GM12878 (cell line): ENCODE measurements around the gene MOCOS. TPM values are rescaled to one million over a fixed set of nuclear protein-coding genes. Genes with fewer than 3 reads are reported as not detected.

Experiments
- ATAC-seq: fragments of 200-7000 bp; cut with Tn5 transposase; 3 replicates; pipeline ENCODE4 v1.9.1; 2020; ENCODE audit warnings: mild to moderate bottlenecking, moderate library complexity
- BruUV-seq: library from RNA; stranded (reverse); fragments of 400-500 nt; replicated peaks from 2 replicates; lab custom pipeline; 2021; lab: Mats Ljungman, UMichigan
- CTCF ChIA-PET: fragments of 300-600 bp; sonication (Branson Sonifier 250); formaldehyde crosslinking; extraction: SDS; loops from one replicate; lab custom pipeline; 2021; ENCODE audit warnings: inconsistent platforms; lab: Yijun Ruan, JAX
- POLR2A ChIA-PET: fragments of 350-600 bp; formaldehyde crosslinking; extraction: SDS; loops from one replicate; lab custom pipeline; 2021; ENCODE audit warnings: inconsistent platforms; lab: Charles Lee
- RAD21 ChIA-PET: fragments of 300-600 bp; sonication (Branson Sonifier 250); formaldehyde crosslinking; loops from one replicate; lab custom pipeline; 2023; ENCODE audit warnings: antibody characterized with exemption; ENCODE audit not compliant: unreplicated experiment; lab: Charles Lee
- SMC1A ChIA-PET: fragments of 300-600 bp; sonication (Branson Sonifier 250); formaldehyde crosslinking; loops from one replicate; lab custom pipeline; 2023; ENCODE audit not compliant: unreplicated experiment, uncharacterized antibody; lab: Charles Lee
- DNase-seq: peaks from one replicate; pipeline ENCODE4 v3.0.0-alpha.2; 2011; ENCODE audit warnings: low read depth, low spot score
- FAIRE-seq: peaks from 3 replicates; lab custom pipeline; 2011; peaks lifted over from hg19 to GRCh38; lab: Jason Lieb, UNC
- H2AFZ ChIP-seq: 2 replicates; pipeline ENCODE4 v1.6.0; 2011; ENCODE audit warnings: low read depth, low read length, control low read depth; ENCODE audit not compliant: control insufficient read depth
- H3K27ac ChIP-seq: 2 replicates; pipeline ENCODE4 v1.5.1; 2011; ENCODE audit warnings: control low read depth; ENCODE audit not compliant: control insufficient read depth, insufficient read depth
- H3K27me3 ChIP-seq, 2 experiments: replicated peaks in 1 of 2; 2 replicates each; pipeline versions ENCODE4 v1.6.0 to v1.6.1; 2011; ENCODE audit warnings: low read length in 1 of 2; ENCODE audit not compliant: control insufficient read depth in 2 of 2, insufficient read depth in 2 of 2
- H3K36me3 ChIP-seq, 2 experiments: 2 replicates each; pipeline ENCODE4 v1.5.1; 2011; ENCODE audit warnings: low read length in 1 of 2; ENCODE audit not compliant: control insufficient read depth in 2 of 2, insufficient read depth in 2 of 2
- H3K4me1 ChIP-seq: 2 replicates; pipeline ENCODE4 v1.6.1; 2011; ENCODE audit warnings: mild to moderate bottlenecking, low read length, moderate library complexity, mixed read lengths; ENCODE audit not compliant: control insufficient read depth, insufficient read depth
- H3K4me2 ChIP-seq: 2 replicates; pipeline ENCODE4 v1.6.0; 2011; ENCODE audit warnings: control low read depth; ENCODE audit not compliant: control insufficient read depth, insufficient read depth
- H3K4me3 ChIP-seq: fragments of 200-600 bp; sonication (generic); 2 replicates; pipeline ENCODE4 v1.5.1; 2016
- H3K79me2 ChIP-seq: 2 replicates; pipeline ENCODE4 v1.6.0; 2011; ENCODE audit warnings: low read length; ENCODE audit not compliant: control insufficient read depth, insufficient read depth
- H3K9ac ChIP-seq: 2 replicates; pipeline ENCODE4 v1.8.0; 2011; ENCODE audit warnings: low read length, control low read depth, mixed read lengths; ENCODE audit not compliant: control insufficient read depth, insufficient read depth
- H3K9me3 ChIP-seq: replicated peaks from 3 replicates; pipeline ENCODE4 v1.5.1; 2011; ENCODE audit warnings: mild to moderate bottlenecking, low read length; ENCODE audit not compliant: control insufficient read depth, insufficient read depth
- H4K20me1 ChIP-seq: 2 replicates; pipeline ENCODE4 v1.6.0; 2011; ENCODE audit not compliant: control insufficient read depth, insufficient read depth
- ATF2 ChIP-seq: IDR thresholded peaks from 2 replicates; pipeline ENCODE4 v1.6.1; 2012; ENCODE audit warnings: low read length, inconsistent platforms
- BCL11A ChIP-seq: IDR thresholded peaks from 2 replicates; pipeline ENCODE4 v1.6.1; 2011; ENCODE audit warnings: low read depth, low read length
- BCLAF1 ChIP-seq: fragments of 450-650 bp; IDR thresholded peaks from 2 replicates; pipeline ENCODE4 v1.6.1; 2017; ENCODE audit warnings: antibody characterized with exemption, mild to moderate bottlenecking, moderate library complexity
- BHLHE40 ChIP-seq, 2 experiments: fragments of 450-650 bp in 1 of 2; IDR thresholded peaks; 2 replicates each; pipeline ENCODE4 v1.6.1; 2011 to 2017; ENCODE audit warnings: low read depth in 2 of 2, borderline replicate concordance in 1 of 2, improper control_type of control experiment in 1 of 2, low read length in 1 of 2, mild to moderate bottlenecking in 1 of 2
- CHD1 ChIP-seq: IDR thresholded peaks from 2 replicates; pipeline ENCODE4 v1.6.1; 2012; ENCODE audit warnings: low read depth, low read length, improper control_type of control experiment
- HDGF ChIP-seq: fragments of 450-650 bp; IDR thresholded peaks from 2 replicates; pipeline ENCODE4 v1.6.1; 2016; ENCODE audit warnings: antibody characterized with exemption
- IKZF1 ChIP-seq: fragments of 450-650 bp; conservative IDR thresholded peaks from 2 replicates; pipeline ENCODE4 v1.6.1; 2017; ENCODE audit warnings: antibody characterized with exemption, mild to moderate bottlenecking
- LARP7 ChIP-seq: fragments of 450-650 bp; IDR thresholded peaks from 2 replicates; pipeline ENCODE4 v1.6.1; 2017; ENCODE audit warnings: mild to moderate bottlenecking
- MEF2B ChIP-seq: fragments of 450-650 bp; IDR thresholded peaks from 2 replicates; pipeline ENCODE4 v1.6.1; 2018; ENCODE audit warnings: mild to moderate bottlenecking, moderate library complexity; ENCODE audit not compliant: partially characterized antibody, poor library complexity, severe bottlenecking
- NFIC ChIP-seq: IDR thresholded peaks from 2 replicates; pipeline ENCODE4 v1.6.1; 2012; ENCODE audit warnings: low read depth, mild to moderate bottlenecking, inconsistent platforms, low read length, moderate library complexity
- NFYA ChIP-seq: IDR thresholded peaks from 2 replicates; pipeline ENCODE4 v1.6.1; 2011; ENCODE audit warnings: low read depth, mild to moderate bottlenecking, low read length, improper control_type of control experiment, borderline replicate concordance
- SIN3A ChIP-seq: IDR thresholded peaks from 2 replicates; pipeline ENCODE4 v1.6.1; 2012; ENCODE audit warnings: low read depth, low read length, improper control_type of control experiment
- SKIL ChIP-seq: fragments of 450-650 bp; IDR thresholded peaks from 2 replicates; pipeline ENCODE4 v1.6.1; 2017; ENCODE audit warnings: mild to moderate bottlenecking, low read depth, inconsistent platforms; ENCODE audit not compliant: poor library complexity, severe bottlenecking
- SRF ChIP-seq, 2 experiments: IDR thresholded peaks; 2 replicates each; pipeline ENCODE4 v1.6.1; 2011; ENCODE audit warnings: low read depth in 2 of 2, low read length in 2 of 2, mild to moderate bottlenecking in 1 of 2, moderate library complexity in 1 of 2
- TARDBP ChIP-seq: IDR thresholded peaks from 2 replicates; pipeline ENCODE4 v1.6.1; 2016; ENCODE audit warnings: borderline replicate concordance
- ZZZ3 ChIP-seq: IDR thresholded peaks from 2 replicates; pipeline ENCODE4 v1.6.1; 2011; ENCODE audit warnings: low read depth; ENCODE audit not compliant: control insufficient read depth, insufficient read length
- WGBS: methylation state at CpG from one replicate; pipeline ENCODE4 v1.1.6; 2016; ENCODE audit warnings: low lambda C conversion rate; ENCODE audit not compliant: insufficient replicate concordance, insufficient coverage; ENCODE audit errors: missing lambda C conversion rate; 5-methylcytosine and 5-hydroxymethylcytosine counted together
- in situ Hi-C: fragments of 300-500 bp; cut with MboI; formaldehyde crosslinking; loops from 9 replicates; pipeline ENCODE4 v1.14.3; 2018; ENCODE audit warnings: mixed read lengths
- intact Hi-C: fragments of 100-400 bp; cut with micrococcal nuclease; formaldehyde crosslinking; loops from one replicate; pipeline ENCODE4 v1.14.2; 2022; ENCODE audit not compliant: unreplicated experiment
- polyA plus RNA-seq, 11 experiments: library from polyadenylated mRNA; depleted of rRNA in 4 of 11; unstranded in 6 of 11; stranded (reverse) in 5 of 11; fragments of >200 nt; fragmentation: Nextera tagmentation in 4 of 11; fragmentation: Illumina TruSeq in 1 of 11; extraction: Ambion mirVana in 4 of 11; extraction: Trizol in 1 of 11; gene quantifications; 1 replicate in 1 of 11; 2 replicates in 10 of 11; pipeline versions ENCODE4 v1.2.1 to v1.2.3, GENCODE V29; 2011 to 2016; ENCODE audit warnings: inconsistent platforms in 2 of 11, missing spikeins in 2 of 11, low read depth in 1 of 11
- total RNA-seq, 4 experiments: library from RNA; depleted of rRNA in 3 of 4; stranded (reverse); fragments of >200 nt in 3 of 4; fragmentation: Illumina TruSeq in 1 of 4; extraction: Trizol in 1 of 4; gene quantifications; 2 replicates each; pipeline versions ENCODE4 v1.2.1 to v1.2.3, GENCODE V29; 2013 to 2021

MOCOS gene
- total and polyA plus RNA-seq, 10 of the 15 experiments (the other 5 are each of a cell fraction or from before 2014, with no cell fraction given) = 0.16 to 0.56 (median 0.33) TPM

GRCh38 chr18:36153771-36154170 is 33.5 kb upstream of the MOCOS start:
- Histone ChIP-seq H3K4me3 (no peak overlapping the region), H3K9me3 (no peaks in the 10 kb centered on the region), H3K36me3 (peaks cover 4 to 37% of the 10 kb centered on the region in 2 experiments), H3K4me2 (no peak overlapping the region), H3K4me1 (peaks cover 18% of the 10 kb centered on the region), H4K20me1 (no peaks in the 10 kb centered on the region), H3K9ac (no peak overlapping the region), H3K27ac (no peak overlapping the region), H2AFZ (no peak overlapping the region), H3K27me3 (no peaks in the 10 kb centered on the region), H3K79me2 (no peaks in the 10 kb centered on the region)
- no peak for TF ChIP-seq SIN3A
- TF ChIP-seq MEF2B = no peak
- TF ChIP-seq LARP7 = no peak
- TF ChIP-seq HDGF = no peak
- TF ChIP-seq BHLHE40 (IDR thresholded peaks at IDR 0.05; ENCODE audit: borderline replicate concordance in 1 of 2, low read depth in 2 of 2, low read length in 1 of 2) = no peak
- no peak for TF ChIP-seq BCLAF1
- TF ChIP-seq IKZF1 = no peak
- no peak for TF ChIP-seq SKIL
- TF ChIP-seq NFYA = no peak
- no peak for TF ChIP-seq TARDBP
- no peak for TF ChIP-seq BCL11A
- TF ChIP-seq CHD1 = no peak
- no peak for TF ChIP-seq SRF (IDR thresholded peaks at IDR 0.05; ENCODE audit: low read depth in 2 of 2, low read length in 2 of 2)
- TF ChIP-seq ZZZ3 = no peak
- no peak for TF ChIP-seq ATF2
- no peak for TF ChIP-seq NFIC
- CTCF ChIA-PET = interaction anchor here (1.5 kb wide), 1 partner anchor 10 kb away, joined by 4 read pairs; no protein-coding TSS in a partner anchor
- ATAC-seq (no peak), FAIRE-seq (no peak), DNase-seq (no peak)
- WGBS = 81% methylated on average over 2 of the region's 2 CpGs
- SMC1A ChIA-PET = interaction anchor here (0.7 to 1.0 kb wide), 2 partner anchors 9 to 651 kb away, joined by 3 to 5 read pairs; no protein-coding TSS in a partner anchor
- in situ Hi-C loops = no loop called here
- POLR2A ChIA-PET = interaction anchor here (0.7 kb wide), 1 partner anchor 8 kb away, joined by 6 read pairs; no protein-coding TSS in a partner anchor
- BruUV-seq = no TSS peak
- intact Hi-C loops = loop anchor here (5.0 kb wide), 1 partner anchor 136 kb away; no protein-coding TSS in a partner anchor
- RAD21 ChIA-PET = no interaction called here
